OCI-LY3 (cell line): ENCODE measurements around the gene NKAIN4.
A peak's percentile ranks its signal among the peaks of the same experiment; 100 is the strongest.

Experiments
- EZH2phosphoT487 ChIP-seq: fragments of 200-600 bp; shearing (Covaris generic); IDR thresholded peaks from 2 replicates; pipeline ENCODE4 v1.6.1; 2018; ENCODE audit warnings: antibody characterized with exemption, mixed run types, low read depth
- TF ChIP-seq, protein P1 (sequence below): fragments of 200-600, 300-600 bp; sonication (generic); IDR thresholded peaks from 2 replicates; pipeline ENCODE4 v1.5.1; 2014; ENCODE audit warnings: antibody characterized with exemption, low read length, low read depth

DNA sequence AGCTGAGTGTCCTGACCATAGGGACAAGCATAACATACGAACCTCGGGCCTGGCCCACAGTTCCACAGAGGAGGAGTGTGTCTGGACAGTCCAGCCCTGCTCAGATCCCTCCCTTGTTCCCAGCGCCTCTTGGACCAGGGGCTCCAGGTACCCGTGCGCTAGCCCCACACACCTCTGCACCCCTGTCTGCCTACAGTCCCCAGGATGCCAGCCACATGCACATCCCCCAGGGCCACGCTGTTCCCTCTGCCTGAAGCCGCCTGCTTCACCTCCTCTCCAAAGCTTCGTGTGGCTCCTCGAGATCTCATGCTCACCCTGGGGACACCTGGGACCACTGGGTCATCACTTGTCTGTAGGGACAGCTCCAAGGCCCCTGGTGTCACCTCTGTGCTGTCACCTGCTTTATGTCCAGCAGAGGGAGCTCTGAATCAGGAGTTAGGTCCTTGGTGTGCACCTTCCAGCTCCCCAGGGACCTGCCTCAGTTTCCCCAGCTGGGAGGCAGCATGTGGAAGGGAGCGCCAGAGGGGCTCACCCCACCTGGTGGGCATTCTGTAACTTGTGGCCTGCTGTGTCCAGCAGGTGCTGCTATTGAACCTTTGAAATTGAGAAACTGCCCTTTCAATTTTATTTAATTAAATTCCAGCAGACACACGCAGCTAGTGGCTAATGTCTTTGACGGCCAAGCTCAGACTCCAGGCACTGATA is 31.0 kb downstream of the NKAIN4 start:
- TF ChIP-seq, protein P1, sequence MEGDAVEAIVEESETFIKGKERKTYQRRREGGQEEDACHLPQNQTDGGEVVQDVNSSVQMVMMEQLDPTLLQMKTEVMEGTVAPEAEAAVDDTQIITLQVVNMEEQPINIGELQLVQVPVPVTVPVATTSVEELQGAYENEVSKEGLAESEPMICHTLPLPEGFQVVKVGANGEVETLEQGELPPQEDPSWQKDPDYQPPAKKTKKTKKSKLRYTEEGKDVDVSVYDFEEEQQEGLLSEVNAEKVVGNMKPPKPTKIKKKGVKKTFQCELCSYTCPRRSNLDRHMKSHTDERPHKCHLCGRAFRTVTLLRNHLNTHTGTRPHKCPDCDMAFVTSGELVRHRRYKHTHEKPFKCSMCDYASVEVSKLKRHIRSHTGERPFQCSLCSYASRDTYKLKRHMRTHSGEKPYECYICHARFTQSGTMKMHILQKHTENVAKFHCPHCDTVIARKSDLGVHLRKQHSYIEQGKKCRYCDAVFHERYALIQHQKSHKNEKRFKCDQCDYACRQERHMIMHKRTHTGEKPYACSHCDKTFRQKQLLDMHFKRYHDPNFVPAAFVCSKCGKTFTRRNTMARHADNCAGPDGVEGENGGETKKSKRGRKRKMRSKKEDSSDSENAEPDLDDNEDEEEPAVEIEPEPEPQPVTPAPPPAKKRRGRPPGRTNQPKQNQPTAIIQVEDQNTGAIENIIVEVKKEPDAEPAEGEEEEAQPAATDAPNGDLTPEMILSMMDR, result peak; percentile 80
- no peak for TF ChIP-seq EZH2phosphoT487
